NCI-H460 (cell line): ENCODE results near the gene SPZ1. TPM values are rescaled to one million over a fixed set of nuclear protein-coding genes. Genes with fewer than 3 reads are reported as not detected.
"Not testable (repeated sequence)": the region's sequence is repeated elsewhere in the genome, so short reads cannot be mapped to it uniquely, and the experiment has no call there.

Experiments used
- DNase-seq: peaks from one replicate; pipeline ENCODE4 v3.0.0-alpha.2; 2016; ENCODE audit warnings: low read depth; ENCODE audit errors: extremely low read depth
- polyA plus RNA-seq: library from polyadenylated mRNA; depleted of rRNA; stranded (reverse); fragments of >200 nt; gene quantifications from 2 replicates; pipeline ENCODE4 v1.2.3, GENCODE V29; 2014; cell fraction: nucleus; rRNA removed
- total RNA-seq: library from RNA; depleted of rRNA; stranded (reverse); fragments of >200 nt; shearing (Covaris generic); gene quantifications from 2 replicates; pipeline ENCODE4 v1.2.3, GENCODE V29; 2014; rRNA removed

Gene SPZ1, protein sequence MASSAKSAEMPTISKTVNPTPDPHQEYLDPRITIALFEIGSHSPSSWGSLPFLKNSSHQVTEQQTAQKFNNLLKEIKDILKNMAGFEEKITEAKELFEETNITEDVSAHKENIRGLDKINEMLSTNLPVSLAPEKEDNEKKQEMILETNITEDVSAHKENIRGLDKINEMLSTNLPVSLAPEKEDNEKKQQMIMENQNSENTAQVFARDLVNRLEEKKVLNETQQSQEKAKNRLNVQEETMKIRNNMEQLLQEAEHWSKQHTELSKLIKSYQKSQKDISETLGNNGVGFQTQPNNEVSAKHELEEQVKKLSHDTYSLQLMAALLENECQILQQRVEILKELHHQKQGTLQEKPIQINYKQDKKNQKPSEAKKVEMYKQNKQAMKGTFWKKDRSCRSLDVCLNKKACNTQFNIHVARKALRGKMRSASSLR
- total RNA-seq = not detected in 2 replicates
- not detected in 2 replicates for polyA plus RNA-seq

DNA sequence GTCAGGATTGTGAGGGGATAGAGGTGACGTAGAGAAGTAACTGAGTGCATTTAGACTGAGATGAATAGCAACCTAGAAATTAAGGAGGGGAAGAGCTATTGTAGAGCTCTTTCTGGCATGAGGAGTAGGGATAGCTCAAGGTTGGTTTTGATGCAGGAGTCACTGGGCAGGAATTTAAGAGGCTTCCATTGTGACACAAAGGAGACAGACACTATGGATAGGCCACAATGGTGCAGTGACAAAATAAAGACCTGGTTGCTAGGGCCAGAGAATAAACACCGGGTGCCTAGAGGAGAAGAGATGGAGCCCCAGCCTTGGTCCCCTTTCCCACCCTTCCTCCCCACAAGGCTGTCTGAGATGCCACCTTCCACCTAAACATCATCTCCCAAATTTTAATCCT is at the start of gene SPZ1:
SPZ1 (plus strand) TSS at position 301 of the 400 bp plus-strand sequence. CDS start 214 bp downstream, outside the sequence.
- DNase-seq = no peak

DNA sequence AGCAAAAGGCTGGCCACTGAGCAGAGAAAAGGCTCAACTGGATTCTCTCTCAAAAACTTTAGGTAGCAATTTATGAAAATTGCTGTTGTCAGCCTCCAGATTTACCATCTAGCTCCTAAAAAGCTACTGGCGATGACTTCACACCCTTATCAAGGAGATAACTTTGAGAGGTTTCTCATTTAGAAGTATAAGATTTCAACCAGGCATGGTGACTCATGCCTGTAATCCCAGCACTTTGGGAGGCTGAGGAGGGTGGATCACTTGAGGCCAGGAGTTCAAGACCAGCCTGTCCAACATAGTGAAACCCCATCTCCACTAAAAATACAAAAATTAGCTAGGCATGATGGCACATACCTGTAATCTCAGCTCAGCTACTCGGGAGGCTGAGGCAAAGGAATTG is 49.3 kb upstream of the SPZ1 start:
- not testable (repeated sequence) for DNase-seq

DNA sequence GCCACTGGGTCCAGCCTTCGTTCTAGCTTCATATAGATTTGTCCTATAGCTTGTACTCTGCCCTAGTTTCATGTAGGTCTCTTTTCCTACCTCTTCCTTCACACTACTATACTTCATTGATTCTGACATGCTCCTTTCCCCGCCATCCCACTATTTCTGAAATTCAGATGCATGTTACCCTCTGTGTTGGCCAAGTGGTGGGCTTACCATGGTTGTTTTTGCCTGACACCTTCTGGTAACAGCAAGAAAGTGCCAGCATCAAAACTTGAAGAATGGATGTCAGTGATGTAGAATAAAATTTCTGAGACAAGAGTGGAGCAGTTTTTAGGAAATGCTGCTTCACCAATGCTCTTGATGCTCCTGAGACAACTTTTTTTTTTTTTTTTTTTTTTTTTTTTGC is 44.5 kb upstream of the SPZ1 start:
- DNase-seq = no peak

DNA sequence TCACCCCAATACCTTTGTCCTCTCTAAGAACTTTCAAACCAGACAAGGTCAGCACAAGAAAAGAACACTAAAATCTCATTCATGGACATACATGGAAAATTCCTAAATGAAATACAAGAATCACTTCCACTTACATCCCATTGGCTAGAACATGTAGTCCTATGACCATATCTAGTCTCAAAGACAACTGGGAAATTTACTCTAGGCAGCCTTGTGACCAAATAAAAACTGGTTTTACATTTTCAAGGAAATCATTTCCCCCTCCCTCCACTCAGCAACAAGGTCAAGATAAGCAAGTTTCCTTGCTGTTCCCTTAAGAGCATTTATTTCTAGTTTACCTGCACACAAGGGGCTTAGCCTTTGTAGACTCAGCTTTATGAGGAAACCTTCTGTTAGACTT is 43.6 kb upstream of the SPZ1 start:
- no peak for DNase-seq

DNA sequence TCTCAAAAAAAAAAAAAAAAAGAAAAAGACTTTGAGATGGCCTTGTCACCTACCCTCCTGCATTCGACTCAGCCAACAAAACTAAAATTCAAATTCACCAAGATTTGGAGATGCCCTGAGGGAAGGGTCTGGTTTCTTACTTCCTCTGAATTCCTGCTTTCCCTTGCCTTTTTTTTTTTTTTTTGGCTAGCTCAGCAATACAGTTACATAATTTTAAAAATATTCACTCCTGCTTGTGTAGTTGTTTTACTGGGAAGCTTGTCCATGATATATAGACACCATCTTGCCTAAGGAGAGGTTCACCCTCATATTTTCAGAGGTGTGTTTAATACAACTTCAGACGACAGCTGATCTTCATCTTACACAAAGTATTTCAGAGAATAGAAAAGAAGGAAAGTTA is 42.6 kb upstream of the SPZ1 start:
- no peak for DNase-seq

DNA sequence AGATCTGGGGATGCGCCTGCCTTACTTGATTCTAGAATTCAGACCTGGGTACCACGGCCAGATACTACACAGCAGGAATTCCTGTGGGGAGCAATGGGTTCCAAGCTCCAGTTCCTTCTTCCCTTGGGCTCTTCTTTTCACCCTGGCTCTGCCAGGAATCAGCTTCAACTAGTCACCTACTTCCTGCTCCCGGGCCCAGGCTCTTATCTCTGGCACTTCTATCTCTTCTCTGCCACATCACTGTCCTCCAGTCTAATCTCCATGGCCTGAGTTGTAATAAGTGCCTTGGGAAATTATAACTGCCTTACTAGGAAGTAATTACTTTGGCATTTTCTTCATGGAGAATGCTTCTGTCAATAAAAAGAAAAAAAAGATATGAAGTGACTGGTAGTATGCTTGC is 37.7 kb upstream of the SPZ1 start:
- no peak for DNase-seq

DNA sequence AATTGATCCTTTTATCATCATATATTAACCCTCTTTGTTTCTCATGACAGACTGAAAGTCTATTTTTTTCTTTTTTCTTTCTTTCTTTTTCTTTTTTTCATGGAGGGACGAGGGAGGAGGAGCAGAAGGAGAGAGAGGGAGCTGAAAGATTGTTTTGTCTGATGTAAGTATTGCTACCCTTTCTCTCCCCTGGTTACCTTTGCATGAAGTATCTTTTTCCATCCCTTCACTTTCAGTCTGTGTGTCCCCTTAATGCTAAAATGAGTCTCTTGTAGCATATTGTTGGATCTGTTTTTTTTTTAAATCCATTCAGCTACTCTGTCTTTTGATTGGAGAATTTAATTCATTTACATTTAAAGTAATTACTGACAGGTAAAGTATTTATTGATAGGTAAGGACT is 36.4 kb upstream of the SPZ1 start:
- DNase-seq = no peak

DNA sequence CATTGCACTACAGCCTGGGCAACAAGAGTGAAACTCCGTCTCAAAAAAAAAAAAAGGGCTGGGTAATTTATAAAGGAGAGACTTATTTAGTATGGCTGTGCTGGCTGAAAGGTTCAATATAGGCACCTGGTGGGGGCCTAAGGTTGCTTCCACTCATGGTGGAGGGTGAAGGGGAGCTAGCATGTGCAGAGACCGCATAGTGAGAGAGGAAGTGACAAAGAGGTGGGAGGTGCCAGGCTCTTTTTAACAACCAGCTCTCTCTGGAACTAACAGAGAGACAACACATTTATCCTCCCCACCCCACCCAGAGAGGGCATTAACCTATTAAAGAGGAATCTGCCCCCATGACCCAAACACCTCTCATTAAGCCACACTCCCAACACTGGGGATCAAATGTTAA is 35.1 kb upstream of the SPZ1 start:
- no peak for DNase-seq

DNA sequence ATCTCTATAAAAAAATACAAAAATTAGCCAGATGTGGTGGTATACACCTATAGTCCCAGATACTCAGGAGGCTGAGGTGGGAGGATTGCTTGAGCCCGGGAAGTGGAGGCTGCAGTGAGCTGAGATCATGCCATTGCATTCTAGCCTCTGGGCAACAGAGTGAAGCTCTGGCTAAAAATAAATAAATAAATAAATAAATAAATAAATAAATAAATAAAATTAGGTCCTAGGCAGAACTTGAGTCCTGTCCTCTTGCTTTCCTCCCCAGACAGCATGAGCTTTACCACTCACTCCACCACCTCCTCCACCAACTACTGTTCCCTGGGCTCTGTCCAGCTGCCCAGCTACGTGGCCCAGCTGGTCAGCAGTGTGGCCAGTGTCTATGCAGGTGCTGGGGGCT is 31.6 kb upstream of the SPZ1 start:
- no peak for DNase-seq

DNA sequence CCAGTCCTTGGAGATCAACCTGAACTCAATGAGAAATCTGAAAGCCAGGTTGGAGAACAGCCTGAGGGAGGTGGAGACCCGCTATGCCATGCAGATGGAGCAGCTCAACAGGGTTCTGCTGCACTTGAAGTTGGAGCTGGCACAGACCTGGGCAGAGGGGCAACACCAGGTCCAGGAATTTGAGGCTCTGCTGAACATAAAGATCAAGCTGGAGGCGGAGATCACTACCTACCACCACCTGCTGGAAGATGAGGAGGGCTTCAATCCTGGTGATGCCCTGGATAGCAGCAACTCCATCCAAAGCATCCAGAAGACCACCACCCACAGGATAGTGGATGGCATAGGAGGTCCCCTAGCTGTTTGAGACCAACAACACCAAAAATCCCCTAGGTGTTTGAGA is 30.5 kb upstream of the SPZ1 start:
- no peak for DNase-seq

DNA sequence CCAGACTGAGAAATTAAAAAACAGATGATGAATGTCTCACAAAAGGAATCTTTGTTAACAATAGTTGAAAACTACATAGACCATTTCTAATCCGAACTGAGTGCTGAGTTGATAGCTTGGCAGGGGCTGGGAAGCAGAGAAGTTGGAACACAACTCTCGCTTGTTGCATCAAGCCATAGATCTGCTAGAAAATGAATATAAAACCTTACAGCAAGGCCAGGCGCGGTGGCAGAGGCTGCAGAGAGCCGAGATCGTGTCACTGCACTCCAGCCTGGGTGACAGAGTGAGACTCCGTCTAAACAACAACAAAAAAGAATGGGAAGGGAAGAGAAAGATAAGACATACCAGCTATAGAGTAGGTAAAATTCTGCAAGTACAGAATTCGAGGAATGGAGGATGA is 28.0 kb upstream of the SPZ1 start:
- DNase-seq = no peak

DNA sequence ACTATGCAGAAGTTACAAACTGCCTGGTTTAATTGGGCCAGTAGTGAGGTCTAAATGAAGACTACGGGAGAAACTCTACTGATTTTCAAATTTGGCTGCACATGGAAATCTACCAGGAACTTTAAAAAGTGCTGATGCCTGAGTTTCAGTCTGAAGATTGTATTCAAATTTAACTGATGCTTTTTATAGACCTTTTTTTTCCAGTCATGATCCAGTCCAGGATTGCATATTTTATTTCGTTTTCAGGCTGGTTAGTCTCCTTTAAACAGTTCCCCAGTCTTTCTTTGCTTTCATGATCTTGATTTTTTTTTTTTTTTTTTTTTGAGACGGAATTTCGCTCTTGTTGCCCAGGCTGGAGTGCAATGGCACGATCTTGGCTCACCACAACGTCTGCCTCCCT is 23.7 kb upstream of the SPZ1 start:
- no peak for DNase-seq

DNA sequence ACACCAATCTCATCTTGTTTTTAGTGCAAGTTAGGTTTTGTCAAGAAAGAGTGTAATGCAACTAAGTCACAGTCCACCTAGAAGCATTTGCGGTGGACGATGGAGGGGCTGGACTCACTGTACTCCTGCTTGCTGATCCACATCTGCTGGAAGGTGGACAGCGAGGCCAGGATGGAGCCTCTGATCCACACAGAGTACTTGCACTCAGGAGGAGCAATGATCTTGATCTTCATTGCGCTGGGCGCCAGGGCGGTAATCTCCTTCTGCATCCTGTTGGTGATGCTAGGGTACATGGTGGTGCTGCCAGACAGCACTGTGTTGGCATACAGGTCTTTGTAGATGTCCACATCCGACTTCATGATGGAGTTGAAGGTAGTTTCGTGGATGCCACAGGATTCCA is 20.2 kb upstream of the SPZ1 start:
- DNase-seq = no peak

DNA sequence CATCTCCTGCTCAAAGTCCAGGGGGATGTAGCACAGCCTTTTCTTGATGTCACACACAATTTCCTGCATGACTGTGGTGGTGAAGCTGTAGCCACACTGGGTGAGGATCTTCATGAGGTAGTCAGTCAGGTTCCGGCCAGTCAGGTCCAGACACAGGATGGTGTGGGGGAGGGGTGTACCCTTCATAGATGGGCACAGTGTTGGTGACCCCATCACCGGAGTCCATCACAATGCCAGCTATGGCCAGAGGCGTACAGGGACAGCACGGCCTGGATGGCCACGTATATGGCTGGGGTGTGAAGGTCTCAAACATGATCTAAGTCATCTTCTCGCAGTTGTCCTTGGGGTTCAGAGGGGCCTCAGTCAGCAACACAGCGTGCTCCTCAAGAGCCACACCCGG is 19.7 kb upstream of the SPZ1 start:
- no peak for DNase-seq

DNA sequence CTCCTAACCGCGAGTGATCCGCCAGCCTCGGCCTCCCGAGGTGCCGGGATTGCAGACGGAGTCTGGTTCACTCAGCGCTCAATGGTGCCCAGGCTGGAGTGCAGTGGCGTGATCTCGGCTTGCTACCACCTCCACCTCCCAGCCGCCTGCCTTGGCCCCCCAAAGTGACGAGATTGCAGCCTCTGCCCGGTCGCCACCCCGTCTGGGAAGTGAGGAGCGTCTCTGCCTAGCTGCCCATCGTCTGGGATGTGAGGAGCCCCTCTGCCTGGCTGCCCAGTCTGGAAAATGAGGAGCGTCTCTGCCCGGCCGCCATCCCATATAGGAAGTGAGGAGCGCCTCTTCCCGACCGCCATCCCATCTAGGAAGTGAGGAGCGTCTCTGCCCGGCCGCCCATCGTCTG is 19.0 kb upstream of the SPZ1 start:
- DNase-seq = not testable (repeated sequence)

DNA sequence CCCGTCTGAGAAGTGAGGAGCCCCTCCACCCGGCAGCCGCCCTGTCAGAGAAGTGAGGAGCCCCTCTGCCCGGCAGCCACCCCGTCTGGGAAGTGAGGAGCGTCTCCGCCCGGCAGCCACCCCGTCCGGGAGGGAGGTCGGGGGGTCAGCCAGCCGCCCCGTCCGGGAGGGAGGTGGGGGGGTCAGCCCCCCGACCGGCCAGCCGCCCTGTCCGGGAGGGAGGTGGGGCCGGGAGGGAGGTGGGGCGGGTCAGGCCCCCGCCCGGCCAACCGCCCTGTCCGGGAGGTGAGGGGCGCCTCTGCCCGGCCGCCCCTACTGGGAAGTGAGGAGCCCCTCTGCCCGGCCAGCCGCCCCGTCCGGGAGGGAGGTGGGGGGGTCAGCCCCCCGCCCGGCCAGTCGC is 18.5 kb upstream of the SPZ1 start:
- not testable (repeated sequence) for DNase-seq

DNA sequence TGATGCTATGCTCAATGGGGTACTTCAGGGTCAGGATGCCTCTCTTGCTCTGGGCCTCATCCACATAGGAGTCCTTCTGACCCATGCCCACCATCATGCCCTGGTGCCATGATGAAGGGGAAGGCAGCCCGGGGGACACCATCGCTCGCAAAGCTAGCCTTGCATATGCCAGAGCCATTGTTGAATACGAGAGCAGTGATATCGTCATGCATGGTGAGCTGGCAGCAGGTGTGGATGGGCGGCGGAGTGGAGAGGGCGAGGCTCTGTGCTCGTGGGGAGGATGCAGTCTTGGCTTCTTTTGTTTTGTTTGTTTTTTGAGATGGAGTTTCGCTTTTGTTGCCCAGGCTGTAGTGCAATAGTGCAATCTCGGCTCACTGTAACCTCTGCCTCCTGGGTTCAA is 17.2 kb upstream of the SPZ1 start:
- no peak for DNase-seq

DNA sequence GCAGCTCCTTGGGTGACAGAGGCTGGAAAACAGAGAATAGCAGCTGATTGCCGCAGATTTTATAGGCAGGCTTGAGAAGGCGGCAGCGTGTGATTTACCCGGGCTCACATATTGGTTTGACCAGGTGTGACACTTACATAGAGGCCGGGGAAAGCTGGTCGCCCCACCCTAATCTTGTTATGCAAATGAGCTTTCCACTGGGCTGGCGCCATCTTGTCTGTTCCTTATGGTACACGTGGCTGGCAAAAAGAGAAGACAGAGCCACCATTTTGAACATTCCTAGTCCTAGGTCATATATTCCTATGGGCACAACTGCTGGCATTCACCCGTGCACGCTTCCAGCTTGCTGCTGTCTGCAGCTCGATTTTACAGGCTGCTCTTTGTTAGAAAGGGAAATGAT is 11.3 kb upstream of the SPZ1 start:
- DNase-seq = no peak

DNA sequence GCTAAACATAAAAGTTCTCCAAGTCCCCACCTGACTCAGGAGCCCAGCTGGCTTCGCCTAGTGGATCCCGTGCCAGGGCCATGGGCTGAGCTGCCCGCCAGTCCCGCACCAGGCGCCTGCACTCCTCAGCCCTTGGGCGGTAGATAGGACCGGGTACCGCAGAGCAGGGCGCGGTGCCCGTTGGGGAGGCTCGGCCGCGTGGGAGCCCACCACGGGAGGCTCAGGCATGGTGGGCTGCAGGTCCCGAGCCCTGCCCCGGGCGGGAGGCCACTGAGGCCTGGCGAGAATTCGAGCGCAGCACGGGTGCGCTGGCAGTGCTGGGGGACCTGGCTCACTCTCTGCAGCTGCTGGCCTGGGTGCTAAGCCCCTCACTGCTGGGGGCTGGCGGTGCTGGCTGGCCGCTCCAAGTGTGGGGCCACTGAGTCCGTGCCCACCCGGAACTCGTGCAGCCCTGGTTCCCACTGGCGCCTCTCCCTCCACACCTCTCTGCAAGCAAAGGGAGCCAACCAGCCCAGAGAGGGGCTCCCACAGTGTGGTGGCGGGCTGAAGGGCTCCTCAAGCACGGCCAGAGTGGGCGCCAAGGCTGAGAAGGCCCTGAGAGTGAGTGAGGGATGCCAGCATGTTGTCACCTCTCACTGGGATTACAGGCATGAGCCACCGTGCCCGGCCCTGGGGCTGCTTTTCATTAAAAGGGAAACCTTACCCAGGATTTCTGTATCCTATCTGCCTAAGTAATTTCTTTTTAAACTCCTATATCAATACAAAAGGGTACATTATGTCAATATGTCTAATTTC is 9.7 kb upstream of the SPZ1 start:
- DNase-seq = no peak

DNA sequence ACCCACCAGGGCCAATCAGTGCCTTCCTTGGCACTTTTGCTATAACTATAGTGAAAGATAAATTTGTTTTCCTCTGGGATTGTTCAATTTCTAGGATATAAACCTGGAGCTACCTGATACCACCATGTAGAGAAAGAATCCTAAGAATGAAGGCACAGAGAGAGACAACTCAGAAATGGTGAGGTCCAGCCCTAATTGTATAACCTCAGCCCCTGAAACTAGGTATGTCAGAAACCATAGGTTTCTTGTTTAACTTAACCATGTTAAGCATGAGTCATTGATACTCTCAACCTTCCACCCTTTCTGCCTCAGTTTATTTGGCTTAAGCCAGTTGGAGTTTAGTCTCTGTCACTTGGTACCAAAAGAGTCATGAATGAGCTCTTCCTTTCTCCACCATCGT is 4.6 kb upstream of the SPZ1 start:
- no peak for DNase-seq

DNA sequence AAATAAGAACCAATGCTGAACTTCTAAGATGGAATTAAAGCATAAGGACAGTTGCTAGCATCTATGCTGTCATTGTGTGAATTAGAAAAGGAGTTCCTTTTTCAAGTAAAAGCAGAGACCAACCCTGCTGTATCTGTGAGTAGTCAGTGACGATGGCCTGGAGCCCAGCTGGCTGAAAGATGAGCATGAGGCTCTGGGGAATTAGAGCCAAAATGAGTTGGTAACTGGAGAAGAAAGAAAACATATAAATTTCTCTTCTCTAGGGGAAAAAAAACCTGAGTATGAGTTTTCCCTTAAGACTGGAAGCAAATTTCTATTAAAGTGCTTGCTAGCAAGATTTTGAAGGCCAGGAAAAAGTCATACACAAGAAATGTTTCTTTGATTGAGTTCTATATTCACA is 1.6 kb upstream of the SPZ1 start:
- DNase-seq = no peak

DNA sequence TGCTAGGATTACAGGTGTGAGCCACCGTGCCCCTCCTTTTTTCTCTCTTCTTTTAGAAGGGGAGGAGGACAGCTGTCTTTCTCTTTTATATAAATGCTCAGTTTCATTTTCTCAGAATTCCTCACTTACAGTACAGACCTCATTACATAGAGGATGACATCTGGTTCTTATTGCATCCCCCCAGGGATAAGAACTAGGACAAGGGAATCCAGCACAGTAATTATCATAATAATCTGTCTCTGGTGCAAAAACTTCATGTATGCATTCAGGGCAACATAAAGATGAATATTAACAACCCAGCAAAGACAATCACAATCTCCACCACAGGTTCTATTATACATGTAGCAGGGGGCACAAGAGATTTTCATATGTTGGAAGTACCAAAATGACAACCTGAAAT is 5.1 kb downstream of the SPZ1 start:
- DNase-seq = no peak
